Psoas muscle (tissue), 8 donors: ENCODE results near the gene TRAF2. TPM values are rescaled to one million over a fixed set of nuclear protein-coding genes. Genes with fewer than 3 reads are reported as not detected.

Source experiments
- ATAC-seq, 4 donors: fragments of 200-7000 bp; cut with Tn5 transposase; one replicate each; pipeline ENCODE4 v1.9.1; 2020; ENCODE audit warnings: moderate library complexity in 3 of 4, mild to moderate bottlenecking in 2 of 4
- DNase-seq, 2 donors: peaks; one replicate each; pipeline ENCODE4 v3.0.0-alpha.2; 2020
- H3K27ac ChIP-seq: fragments of 200-600 bp; one replicate; pipeline ENCODE4 v1.8.0; 2022
- H3K27me3 ChIP-seq, 3 donors: fragments of 200-600 bp in 1 of 3; one replicate each; pipeline versions ENCODE4 v1.6.1 to v1.8.0; 2013 to 2022; ENCODE audit warnings: low read length in 2 of 3, mild to moderate bottlenecking in 2 of 3, moderate library complexity in 1 of 3; ENCODE audit not compliant: insufficient read depth in 3 of 3
- H3K36me3 ChIP-seq, 2 donors: fragments of 200-600 bp in 1 of 2; one replicate each; pipeline versions ENCODE4 v1.6.1 to v1.8.0; 2013 to 2022; ENCODE audit warnings: low read depth in 1 of 2, mild to moderate bottlenecking in 1 of 2, moderate library complexity in 1 of 2; ENCODE audit not compliant: insufficient read depth in 1 of 2
- H3K4me1 ChIP-seq: fragments of 200-600 bp; one replicate; pipeline ENCODE4 v1.8.0; 2022
- H3K4me3 ChIP-seq: fragments of 200-600 bp; one replicate; pipeline ENCODE4 v1.8.0; 2022; ENCODE audit warnings: mild to moderate bottlenecking
- H3K9me3 ChIP-seq: fragments of 200-600 bp; one replicate; pipeline ENCODE4 v1.8.0; 2022
- whole genome bisulfite sequencing, 3 donors: extraction: QIAGEN DNeasy Blood & Tissue Kit; methylation state at CpG; one replicate each; pipeline versions ENCODE4 v1.1.6 to v1.1.7; 2013; 5-methylcytosine and 5-hydroxymethylcytosine counted together
- intact Hi-C, 2 donors: fragments of 100-400 bp; cut with DNase I; formaldehyde crosslinking; loops; one replicate each; pipeline versions ENCODE4 v1.11.0 to v1.14.2; 2022
- polyA plus RNA-seq, 3 donors: library from polyadenylated mRNA; stranded (reverse); fragments of 200-250 nt; gene quantifications; one replicate each; pipeline ENCODE4 v1.2.3, GENCODE V29; 2013
- total RNA-seq, 4 donors: library from RNA; stranded (reverse); fragmentation: NEBNext Ultra II Directional in 2 of 4; extraction: Animal tissue kit (Norgen Biotek cat#: 25700) in 2 of 4; gene quantifications; one replicate each; pipeline versions ENCODE4 v1.2.1 to v1.2.4, GENCODE V29; 2021 to 2023
- TF ChIP-seq, protein P1 (sequence below): fragments of 200-600 bp; IDR thresholded peaks from one replicate; pipeline ENCODE4 v1.8.0; 2022; ENCODE audit warnings: antibody characterized with exemption
- donor health status: healthy with polysubstance abuse.
- donor health status: DM: no; HTN: no; CAD: no; lungs with moderate emphysema.
- donor health status: Bipolar disorder and iron deficiency.
- donor health status: healthy.
- donor health status: DM: yes; HTN: yes; CAD: no.
- donor health status: DM: no; HTN: no; CAD: no.
- donor health status: DM: no; HTN: no; CAD: no.
- donor health status: DM: yes; HTN: yes; CAD: no.

Gene TRAF2
- total and polyA plus RNA-seq, 7 donors, result 5.4 to 15.9 (median 10.3) TPM

GRCh38 chr9:136962163-136962562, 75.8 kb downstream of the TRAF2 start:
- no peaks in the 10 kb centered on the region for H3K4me1 ChIP-seq
- H3K27ac ChIP-seq, result no peak overlapping the region
- H3K36me3 ChIP-seq, result no peaks in the 10 kb centered on the region
- peaks cover 0 to 5% (median 4%) of the 10 kb centered on the region in 3 donors for H3K27me3 ChIP-seq
- intact Hi-C loops, result no loop called here
- no peaks in the 10 kb centered on the region for H3K9me3 ChIP-seq
- ATAC-seq (no peak), DNase-seq (no peak)
- 94 to 96% (median 95%) methylated on average over 9 of the region's 9 CpGs for WGBS, 3 donors
- H3K4me3 ChIP-seq, result no peak overlapping the region
- TF ChIP-seq, protein P1, sequence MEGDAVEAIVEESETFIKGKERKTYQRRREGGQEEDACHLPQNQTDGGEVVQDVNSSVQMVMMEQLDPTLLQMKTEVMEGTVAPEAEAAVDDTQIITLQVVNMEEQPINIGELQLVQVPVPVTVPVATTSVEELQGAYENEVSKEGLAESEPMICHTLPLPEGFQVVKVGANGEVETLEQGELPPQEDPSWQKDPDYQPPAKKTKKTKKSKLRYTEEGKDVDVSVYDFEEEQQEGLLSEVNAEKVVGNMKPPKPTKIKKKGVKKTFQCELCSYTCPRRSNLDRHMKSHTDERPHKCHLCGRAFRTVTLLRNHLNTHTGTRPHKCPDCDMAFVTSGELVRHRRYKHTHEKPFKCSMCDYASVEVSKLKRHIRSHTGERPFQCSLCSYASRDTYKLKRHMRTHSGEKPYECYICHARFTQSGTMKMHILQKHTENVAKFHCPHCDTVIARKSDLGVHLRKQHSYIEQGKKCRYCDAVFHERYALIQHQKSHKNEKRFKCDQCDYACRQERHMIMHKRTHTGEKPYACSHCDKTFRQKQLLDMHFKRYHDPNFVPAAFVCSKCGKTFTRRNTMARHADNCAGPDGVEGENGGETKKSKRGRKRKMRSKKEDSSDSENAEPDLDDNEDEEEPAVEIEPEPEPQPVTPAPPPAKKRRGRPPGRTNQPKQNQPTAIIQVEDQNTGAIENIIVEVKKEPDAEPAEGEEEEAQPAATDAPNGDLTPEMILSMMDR, result no peak

DNA sequence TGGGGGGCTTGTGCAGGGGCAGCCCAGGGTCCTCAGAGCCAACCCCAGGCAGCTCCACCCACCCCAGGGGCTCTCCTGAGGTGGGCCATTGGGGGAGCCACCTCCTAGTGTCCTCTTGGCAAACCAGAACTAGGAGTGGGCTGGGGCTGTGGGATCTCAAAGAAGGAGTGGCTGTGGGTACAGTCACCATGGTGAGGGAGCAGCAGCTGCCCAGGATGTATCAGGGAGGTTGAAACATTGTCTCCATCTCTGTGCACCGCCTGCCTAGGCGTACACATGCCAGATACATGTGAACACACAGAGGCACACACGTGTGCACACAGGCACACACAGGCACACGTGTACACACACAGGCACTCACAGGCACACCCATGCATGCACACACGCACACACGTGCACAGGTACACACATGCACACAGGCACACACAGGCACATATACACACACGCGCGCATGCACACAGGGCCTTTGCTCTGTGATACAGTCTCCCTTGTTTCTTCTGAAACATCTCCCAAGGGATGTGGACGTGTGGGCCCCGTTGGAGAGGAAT, 76.5 kb downstream of the TRAF2 start:
- 76 to 85% (median 81%) methylated on average over 11 of the region's 11 CpGs for WGBS, 3 donors
- no peak overlapping the region for H3K27ac ChIP-seq
- intact Hi-C loops, result no loop called here
- H3K4me1 ChIP-seq, result no peaks in the 10 kb centered on the region
- no peaks in the 10 kb centered on the region for H3K36me3 ChIP-seq
- TF ChIP-seq, protein P1, result no peak
- no peak for ATAC-seq
- H3K27me3 ChIP-seq, result peaks cover 0 to 5% (median 4%) of the 10 kb centered on the region in 3 donors
- no peak for DNase-seq
- H3K4me3 ChIP-seq, result no peak overlapping the region
- no peaks in the 10 kb centered on the region for H3K9me3 ChIP-seq

DNA sequence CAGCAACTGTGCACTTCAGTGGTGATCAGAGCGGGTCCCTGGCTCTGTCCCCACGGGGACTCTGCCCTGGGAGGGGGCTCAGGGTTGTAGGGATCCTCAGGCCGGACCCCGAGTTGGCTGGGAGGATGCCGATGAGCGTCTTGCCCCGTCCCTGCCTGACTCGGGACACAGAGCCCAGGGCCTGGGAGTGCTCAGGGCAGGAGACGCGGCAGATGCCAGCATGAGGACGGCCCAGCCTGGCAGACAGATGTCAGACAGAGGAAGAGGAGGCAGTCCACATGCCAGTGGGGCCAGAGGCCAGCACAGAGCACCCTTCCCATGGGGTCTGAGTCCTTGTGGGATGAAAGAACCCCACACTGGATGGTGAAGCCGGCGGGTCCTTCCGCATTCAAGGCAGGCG, 77.0 kb downstream of the TRAF2 start:
- DNase-seq (no peak), ATAC-seq (no peak)
- H3K27ac ChIP-seq, result no peak overlapping the region
- TF ChIP-seq, protein P1, result no peak
- WGBS, 3 donors, result 58 to 78% (median 61%) methylated on average over 15 of the region's 15 CpGs
- no peak overlapping the region for H3K4me3 ChIP-seq
- intact Hi-C loops, result no loop called here
- peaks cover 0 to 5% (median 4%) of the 10 kb centered on the region in 3 donors for H3K27me3 ChIP-seq
- H3K9me3 ChIP-seq, result no peaks in the 10 kb centered on the region
- no peaks in the 10 kb centered on the region for H3K36me3 ChIP-seq
- no peaks in the 10 kb centered on the region for H3K4me1 ChIP-seq

- ATAC-seq (no peak), DNase-seq (no peak)
- TF ChIP-seq, protein P1, result no peak
- Histone ChIP-seq H3K4me1 (no peaks in the 10 kb centered on the region), H3K9me3 (no peaks in the 10 kb centered on the region), H3K27ac (no peak overlapping the region), H3K4me3 (no peak overlapping the region), H3K36me3 (no peaks in the 10 kb centered on the region), H3K27me3 (peaks cover 0 to 5% (median 4%) of the 10 kb centered on the region in 3 donors)
- WGBS, 3 donors, result 75 to 83% (median 78%) methylated on average over 11 to 12 of the region's 12 CpGs
- intact Hi-C loops, result no loop called here
Measured at GRCh38 chr9:136963751-136964150, 77.4 kb downstream of the TRAF2 start.

- ATAC-seq, result no peak
- DNase-seq, result no peak
Measured at GRCh38 chr9:136964171-136964689, 77.9 kb downstream of the TRAF2 start.

More at GRCh38 chr9:136964171-136964689, 77.9 kb downstream of the TRAF2 start:
- 72 to 74% (median 73%) methylated on average over 18 to 22 of the region's 22 CpGs for WGBS, 3 donors
- Histone ChIP-seq H3K9me3 (no peaks in the 10 kb centered on the region), H3K36me3 (no peaks in the 10 kb centered on the region), H3K4me3 (no peak overlapping the region), H3K27me3 (peaks cover 0 to 5% (median 4%) of the 10 kb centered on the region in 3 donors), H3K4me1 (no peaks in the 10 kb centered on the region), H3K27ac (no peak overlapping the region)
- TF ChIP-seq, protein P1, result no peak
- intact Hi-C loops, result no loop called here
